RWPE1 (cell line): ENCODE results near the gene EXOC7.

ENCODE experiments used
- CTCF ChIA-PET: fragments of 350-600 bp; sonication (Branson Sonifier 250); formaldehyde crosslinking; extraction: SDS; loops from one replicate; lab custom pipeline; 2021; lab: Yijun Ruan, JAX
- POLR2A ChIA-PET: fragments of 400-600 bp; formaldehyde crosslinking; extraction: SDS; loops from one replicate; lab custom pipeline; 2020; ENCODE audit warnings: antibody characterized with exemption; ENCODE audit not compliant: low non-redundant PET; lab: Yijun Ruan, JAX
- DNase-seq: peaks from one replicate; pipeline ENCODE4 v3.0.0; 2012; ENCODE audit warnings: low spot score
- H3K27ac ChIP-seq: fragments of 450-650 bp; 2 replicates; pipeline ENCODE4 v1.5.1; 2017
- CTCF ChIP-seq: fragments of 450-650 bp; conservative IDR thresholded peaks from 2 replicates; pipeline ENCODE4 v1.5.1; 2017; ENCODE audit warnings: low read depth, mild to moderate bottlenecking

The EXOC7 gene

GRCh38 chr17:76138234-76138895, 34.8 kb upstream of the EXOC7 start:
- CTCF ChIA-PET, result no interaction called here

GRCh38 chr17:76137351-76138233, 34.0 kb upstream of the EXOC7 start:
- DNase-seq, result no peak
- ChIA-PET CTCF (no interaction called here), POLR2A (no interaction called here)
- H3K27ac ChIP-seq, result no peak overlapping the region
- TF ChIP-seq CTCF, result no peak

More at GRCh38 chr17:76138234-76138895, 34.8 kb upstream of the EXOC7 start:
- POLR2A ChIA-PET, result interaction anchor here (0.6 kb wide), 1 partner anchor 12 kb away, joined by 6 read pairs; no protein-coding TSS in a partner anchor
- no peak for DNase-seq
- TF ChIP-seq CTCF, result no peak
- no peak overlapping the region for H3K27ac ChIP-seq

GRCh38 chr17:76137001-76137350, 33.4 kb upstream of the EXOC7 start:
- no peak for TF ChIP-seq CTCF
- CTCF ChIA-PET, result no interaction called here
- H3K27ac ChIP-seq, result no peak overlapping the region
- DNase-seq, result no peak
- POLR2A ChIA-PET, result no interaction called here

GRCh38 chr17:76136276-76137000, 32.9 kb upstream of the EXOC7 start:
- TF ChIP-seq CTCF, result no peak
- CTCF ChIA-PET, result no interaction called here
- H3K27ac ChIP-seq, result no peak overlapping the region
- POLR2A ChIA-PET, result no interaction called here
- no peak for DNase-seq

GRCh38 chr17:76135810-76136188, 32.2 kb upstream of the EXOC7 start:
- CTCF ChIA-PET, result no interaction called here
- DNase-seq, result no peak
- no peak for TF ChIP-seq CTCF
- H3K27ac ChIP-seq, result no peak overlapping the region
- POLR2A ChIA-PET, result no interaction called here
